HepG2 (cell line): ENCODE measurements around the gene BAIAP2L1. TPM values are rescaled to one million over a fixed set of nuclear protein-coding genes. Genes with fewer than 3 reads are reported as not detected.
"Not testable (repeated sequence)": the region's sequence is repeated elsewhere in the genome, so short reads cannot be mapped to it uniquely, and the experiment has no call there.

ENCODE experiments used
- ATAC-seq: fragments of 200-7000 bp; cut with Tn5 transposase; 3 replicates; pipeline ENCODE4 v1.9.1; 2020; ENCODE audit warnings: mild to moderate bottlenecking, moderate library complexity
- BruUV-seq: library from RNA; stranded (reverse); fragments of 400-500 nt; replicated peaks from 2 replicates; lab custom pipeline; 2021; lab: Mats Ljungman, UMichigan
- CTCF ChIA-PET: fragments of 300-600 bp; formaldehyde crosslinking; extraction: SDS; loops from one replicate; lab custom pipeline; 2021; ENCODE audit warnings: low total read pairs, inconsistent platforms, low intra/inter-chr PET ratio; lab: Yijun Ruan, JAX
- POLR2A ChIA-PET: fragments of 350-600 bp; sonication (Branson Sonifier 250); formaldehyde crosslinking; loops from one replicate; lab custom pipeline; 2020; ENCODE audit warnings: antibody characterized with exemption, inconsistent platforms; lab: Yijun Ruan, JAX
- DNase-seq: peaks from one replicate; pipeline ENCODE4 v3.0.0-alpha.2; 2015; ENCODE audit warnings: low spot score
- FAIRE-seq: peaks from 3 replicates; lab custom pipeline; 2011; peaks lifted over from hg19 to GRCh38; lab: Jason Lieb, UNC
- H2AFZ ChIP-seq: one replicate; pipeline ENCODE4 v1.6.1; 2011; ENCODE audit warnings: low read length, inconsistent platforms
- H3K27ac ChIP-seq: fragments of 300-600 bp; 3 replicates; pipeline ENCODE4 v1.8.0; 2011; ENCODE audit warnings: mixed run types, mild to moderate bottlenecking, mixed read lengths, low read length, inconsistent platforms; ENCODE audit not compliant: insufficient read depth; ENCODE audit errors: extremely low read length
- H3K27me3 ChIP-seq, 2 experiments: fragments of 200-600 bp in 1 of 2; 2 replicates in 1 of 2; 3 replicates in 1 of 2; pipeline versions ENCODE4 v1.6.0 to v1.8.0; 2011; ENCODE audit warnings: low read length in 2 of 2, mild to moderate bottlenecking in 2 of 2, moderate library complexity in 2 of 2, inconsistent platforms in 1 of 2; ENCODE audit not compliant: insufficient read depth in 2 of 2, control insufficient read depth in 1 of 2
- H3K36me3 ChIP-seq, 2 experiments: fragments of 200-600 bp in 1 of 2; replicated peaks in 1 of 2; 2 replicates in 1 of 2; 3 replicates in 1 of 2; pipeline versions ENCODE4 v1.5.1 to v1.8.0; 2011; ENCODE audit warnings: low read length in 2 of 2, inconsistent platforms in 1 of 2; ENCODE audit not compliant: insufficient read depth in 2 of 2, control insufficient read depth in 1 of 2
- H3K4me1 ChIP-seq: 2 replicates; pipeline ENCODE4 v1.5.1; 2012; ENCODE audit warnings: low read length, inconsistent platforms; ENCODE audit not compliant: insufficient read depth
- H3K4me2 ChIP-seq: 2 replicates; pipeline ENCODE4 v1.6.0; 2011; ENCODE audit warnings: low read depth, low read length, inconsistent platforms
- H3K4me3 ChIP-seq, 3 experiments: fragments of 200-600 bp in 1 of 3; sonication (generic), shearing (Covaris generic) in 1 of 3; replicated peaks in 1 of 3; 2 replicates each; pipeline ENCODE4 v1.5.1; 2011 to 2016; ENCODE audit warnings: low read length in 3 of 3, inconsistent platforms in 2 of 3, low read depth in 2 of 3, mild to moderate bottlenecking in 2 of 3, control low read depth in 1 of 3, mixed read lengths in 1 of 3; ENCODE audit not compliant: insufficient read depth in 1 of 3
- H3K79me2 ChIP-seq: one replicate; pipeline ENCODE4 v1.6.1; 2011; ENCODE audit warnings: low read length, inconsistent platforms; ENCODE audit not compliant: insufficient read depth
- H3K9ac ChIP-seq: 2 replicates; pipeline ENCODE4 v1.6.0; 2011; ENCODE audit warnings: mild to moderate bottlenecking, low read depth, low read length, inconsistent platforms; ENCODE audit not compliant: insufficient read depth
- H3K9me3 ChIP-seq: 2 replicates; pipeline ENCODE4 v1.5.1; 2012; ENCODE audit warnings: mild to moderate bottlenecking, low read length
- H4K20me1 ChIP-seq: 2 replicates; pipeline ENCODE4 v1.6.0; 2011; ENCODE audit warnings: inconsistent platforms, mild to moderate bottlenecking, low read length, moderate library complexity; ENCODE audit not compliant: insufficient read depth
- RELA ChIP-seq: sonication (generic); formaldehyde crosslinking; IDR thresholded peaks from 2 replicates; pipeline ENCODE4 v1.4.0; 2020; ENCODE audit warnings: missing genetic modification reagents
- ZNF121 ChIP-seq: sonication (generic); formaldehyde crosslinking; IDR thresholded peaks from 2 replicates; pipeline ENCODE4 v1.5.0; 2020; ENCODE audit warnings: mild to moderate bottlenecking, missing genetic modification reagents
- ZNF770 ChIP-seq: sonication (generic); formaldehyde crosslinking; IDR thresholded peaks from 2 replicates; pipeline ENCODE4 v1.5.0; 2020; ENCODE audit warnings: mild to moderate bottlenecking, missing genetic modification reagents
- WGBS: methylation state at CpG from one replicate; pipeline ENCODE4 v1.1.6; 2017; ENCODE audit warnings: low lambda C conversion rate; 5-methylcytosine and 5-hydroxymethylcytosine counted together
- in situ Hi-C: cut with HindIII; loops from 2 replicates; pipeline ENCODE4 v1.10.0; 2017; ENCODE audit warnings: low pct_unique_long_range_greater_than_20kb; ENCODE audit not compliant: extremely low pct_ligation_motif_present
- intact Hi-C: fragments of 100-400 bp; cut with micrococcal nuclease; formaldehyde crosslinking; loops from one replicate; pipeline ENCODE4 v1.10.0; 2022; ENCODE audit not compliant: unreplicated experiment
- polyA plus RNA-seq, 8 experiments: library from polyadenylated mRNA; depleted of rRNA in 3 of 8; stranded (reverse) in 7 of 8; unstranded in 1 of 8; fragments of >200 nt; fragmentation: Illumina TruSeq in 4 of 8; extraction: Trizol in 4 of 8; gene quantifications; 2 replicates each; pipeline versions ENCODE4 v1.2.1 to v1.2.3, GENCODE V29; 2011 to 2016; ENCODE audit warnings: low read depth in 4 of 8, missing spikeins in 1 of 8, mixed read lengths in 1 of 8; ENCODE audit not compliant: insufficient read depth in 1 of 8
- total RNA-seq, 5 experiments: library from RNA; depleted of rRNA; stranded (reverse); fragments of >200 nt; fragmentation: Illumina TruSeq; extraction: Trizol; gene quantifications; 2 replicates each; pipeline ENCODE4 v1.2.3, GENCODE V29; 2016; ENCODE audit warnings: low read depth in 1 of 5

Gene BAIAP2L1
- total and polyA plus RNA-seq, 2 of the 13 experiments (the other 11 are each of a cell fraction or from before 2014, with no cell fraction given) = 13.0 to 21.5 TPM

GRCh38 chr7:98408146-98408545 lies 7.3 kb upstream of the BAIAP2L1 start:
- DNase-seq, H3K36me3 ChIP-seq, H2AFZ ChIP-seq, H3K79me2 ChIP-seq, H3K27ac ChIP-seq, in situ Hi-C loops, H3K27me3 ChIP-seq, FAIRE-seq, BruUV-seq, H3K9me3 ChIP-seq, H3K4me3 ChIP-seq, H4K20me1 ChIP-seq, H3K4me2 ChIP-seq, intact Hi-C loops, CTCF ChIA-PET, ATAC-seq, H3K9ac ChIP-seq: not testable (repeated sequence)
- TF ChIP-seq ZNF770 (CRISPR knock-in tag) (peak; percentile 23; the same call in 1 of the 2 replicates), ZNF121 (CRISPR knock-in tag) (peak; percentile 79)
- peaks cover 36% of the 10 kb centered on the region for H3K4me1 ChIP-seq
- 52% methylated on average over 7 of the region's 7 CpGs for WGBS
- POLR2A ChIA-PET = interaction anchor here (1.0 kb wide), 2 partner anchors 11 to 13 kb away, joined by 3 to 6 read pairs; no protein-coding TSS in a partner anchor

- H4K20me1 ChIP-seq = no peaks in the 10 kb centered on the region
- no peaks in the 10 kb centered on the region for H3K9me3 ChIP-seq
- no peak for DNase-seq
- H3K9ac ChIP-seq = no peak overlapping the region
- in situ Hi-C loops = no loop called here
- ChIA-PET CTCF (no interaction called here), POLR2A (no interaction called here)
- ATAC-seq = no peak
- no peak for FAIRE-seq
- whole genome bisulfite sequencing = 60% methylated on average over 9 of the region's 9 CpGs
- H3K4me1 ChIP-seq = peaks cover 38% of the 10 kb centered on the region
- H3K4me2 ChIP-seq = no peak overlapping the region
- no peak overlapping the region for H2AFZ ChIP-seq
- no peak overlapping the region for H3K27ac ChIP-seq
- TF ChIP-seq ZNF770 (CRISPR knock-in tag) (peak; percentile 60; the same call in 1 of the 2 replicates), RELA (CRISPR knock-in tag) (no peak)
- BruUV-seq = no TSS peak
- intact Hi-C loops = no loop called here
- no peaks in the 10 kb centered on the region for H3K27me3 ChIP-seq
- no peaks in the 10 kb centered on the region for H3K36me3 ChIP-seq
- H3K4me3 ChIP-seq = no peak overlapping the region
- H3K79me2 ChIP-seq = no peaks in the 10 kb centered on the region
Observed at GRCh38 chr7:98406827-98407226, 5.9 kb upstream of the BAIAP2L1 start.
